Measurements from ENCODE around the gene TNNC1.

The TNNC1 gene

GRCh38 chr3:52456800-52457183 is 3.0 kb upstream of the TNNC1 start:
- no peak for DNase-seq

GRCh38 chr3:52456169-52456799 is 2.4 kb upstream of the TNNC1 start:
- no peak for DNase-seq

DNA sequence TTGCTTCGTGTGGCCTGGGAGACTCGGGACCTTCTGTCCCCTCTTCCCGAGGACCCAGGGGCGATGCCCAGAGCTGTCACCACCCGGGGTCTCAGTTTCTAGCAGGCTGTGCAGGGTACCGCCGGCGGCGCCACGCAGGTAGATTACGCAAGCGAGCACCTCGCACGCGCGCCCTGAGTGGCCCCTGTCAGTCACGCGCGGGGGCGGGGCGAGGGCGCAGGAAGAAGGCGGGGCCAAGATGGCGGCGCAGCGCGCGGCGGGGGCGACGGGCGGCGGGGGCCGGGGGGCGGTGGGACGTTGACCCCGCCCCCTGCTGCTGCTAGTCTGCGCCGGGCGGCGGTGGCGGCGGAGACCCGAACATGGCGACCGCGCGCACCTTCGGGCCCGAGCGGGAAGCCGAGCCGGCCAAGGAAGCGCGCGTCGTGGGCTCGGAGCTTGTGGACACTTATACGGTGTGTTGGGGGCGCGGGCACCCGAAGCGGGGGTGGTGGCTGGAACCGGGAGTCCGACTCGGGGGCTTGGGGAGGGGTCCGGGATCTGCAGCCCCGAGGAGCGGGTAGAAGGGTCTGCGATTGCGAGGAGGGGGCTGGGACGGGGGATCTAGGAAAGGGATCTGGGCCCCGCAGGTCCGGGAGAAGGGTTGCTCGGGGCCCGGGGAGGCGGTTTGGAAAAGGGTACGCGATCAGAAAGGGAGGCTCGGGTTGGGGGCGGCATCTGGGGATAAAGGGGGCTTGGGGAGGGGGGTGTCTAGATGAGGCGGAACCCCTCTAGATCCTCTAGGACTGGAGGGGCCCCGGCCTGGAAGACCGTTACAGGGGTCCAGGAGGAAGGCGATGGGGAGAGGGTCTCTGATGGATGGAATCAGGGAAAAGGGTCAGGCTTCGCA is 1.7 kb upstream of the TNNC1 start, which contains the start of gene NISCH:
NISCH (plus strand) TSS at position 322 of the 886 bp plus-strand sequence; CDS start at position 360, 38 bp downstream.
- peak; percentile 99 for DNase-seq

DNA sequence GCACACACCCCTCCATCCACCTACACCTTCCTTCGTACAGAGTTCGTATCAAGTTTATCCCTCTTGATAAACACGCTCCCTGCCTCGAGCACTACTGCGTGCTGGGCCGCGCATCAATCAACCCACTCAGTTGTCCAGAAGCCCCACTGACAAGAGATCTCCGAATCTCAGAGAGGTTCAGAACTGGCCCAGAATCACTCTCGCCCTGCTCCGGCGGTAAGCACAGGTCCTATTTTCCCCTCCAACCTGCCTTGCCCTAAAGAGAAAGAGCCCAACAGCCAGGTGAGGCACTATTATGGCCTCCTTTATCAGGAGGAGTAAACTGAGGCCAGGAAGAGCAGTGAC is 1.1 kb upstream of the TNNC1 start:
- DNase-seq, result no peak

- no peak for DNase-seq
Observed at GRCh38 chr3:52454250-52454937, 553 bp upstream of the TNNC1 start.

- DNase-seq, result no peak
Observed at GRCh38 chr3:52452570-52453221, 1.1 kb downstream of the TNNC1 start.

DNA sequence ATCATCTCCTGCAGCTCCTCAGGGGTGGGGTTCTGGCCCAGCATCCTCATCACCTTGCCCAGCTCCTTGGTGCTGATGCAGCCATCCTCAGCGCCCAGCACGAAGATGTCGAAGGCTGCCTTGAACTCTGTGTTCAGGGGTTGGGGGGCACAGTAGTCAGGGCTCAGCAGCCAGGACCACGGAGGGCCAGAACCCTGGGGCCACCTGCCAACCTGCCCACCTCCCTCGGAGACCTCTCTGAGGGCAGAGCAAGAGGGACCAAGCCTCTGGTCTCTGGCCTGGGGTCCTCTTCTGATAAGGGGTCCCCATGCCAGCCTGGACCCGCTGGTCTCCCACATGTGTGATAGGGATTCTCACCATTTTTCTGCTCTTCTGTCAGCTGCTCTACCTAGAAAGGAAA is 1.7 kb downstream of the TNNC1 start:
- no peak for DNase-seq

GRCh38 chr3:52451237-52452083 is 2.4 kb downstream of the TNNC1 start:
- no peak for DNase-seq

DNA sequence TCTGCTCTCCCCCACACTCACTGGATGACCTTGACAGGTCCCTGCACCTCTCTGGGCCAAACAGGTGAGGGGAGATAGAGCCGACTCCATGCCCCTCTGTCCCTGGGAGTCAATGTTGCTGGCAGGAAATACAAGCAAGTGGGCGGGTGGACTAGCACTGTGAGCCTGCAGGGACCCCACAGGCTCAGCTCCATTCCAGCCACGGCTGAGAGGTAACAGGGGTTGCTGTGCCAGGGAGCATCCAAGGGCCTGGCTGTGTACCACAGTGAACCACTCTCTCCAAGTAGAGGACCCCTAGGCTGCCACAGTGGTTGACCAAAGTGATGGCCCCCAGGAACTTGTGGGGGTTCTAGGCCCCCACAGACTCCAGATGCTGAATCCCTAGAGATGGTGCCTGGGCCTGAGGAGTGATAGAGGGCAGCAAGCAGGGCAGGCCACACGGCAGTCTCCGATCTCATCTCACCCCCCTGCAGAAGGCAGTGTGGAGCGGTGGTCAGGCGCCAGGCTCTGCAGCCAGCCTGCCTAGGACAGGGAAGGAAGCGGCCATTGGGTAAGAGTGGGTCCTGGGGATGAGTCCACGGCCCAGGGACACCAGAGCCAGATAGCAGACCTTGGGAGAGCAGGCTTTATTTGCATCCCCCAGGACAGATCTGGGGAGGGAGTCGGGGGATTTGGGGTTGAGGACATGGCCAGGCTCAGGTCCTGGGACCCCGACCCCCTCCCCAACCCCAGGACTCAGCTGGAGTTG is 3.2 kb downstream of the TNNC1 start:
- DNase-seq, result no peak

DNA sequence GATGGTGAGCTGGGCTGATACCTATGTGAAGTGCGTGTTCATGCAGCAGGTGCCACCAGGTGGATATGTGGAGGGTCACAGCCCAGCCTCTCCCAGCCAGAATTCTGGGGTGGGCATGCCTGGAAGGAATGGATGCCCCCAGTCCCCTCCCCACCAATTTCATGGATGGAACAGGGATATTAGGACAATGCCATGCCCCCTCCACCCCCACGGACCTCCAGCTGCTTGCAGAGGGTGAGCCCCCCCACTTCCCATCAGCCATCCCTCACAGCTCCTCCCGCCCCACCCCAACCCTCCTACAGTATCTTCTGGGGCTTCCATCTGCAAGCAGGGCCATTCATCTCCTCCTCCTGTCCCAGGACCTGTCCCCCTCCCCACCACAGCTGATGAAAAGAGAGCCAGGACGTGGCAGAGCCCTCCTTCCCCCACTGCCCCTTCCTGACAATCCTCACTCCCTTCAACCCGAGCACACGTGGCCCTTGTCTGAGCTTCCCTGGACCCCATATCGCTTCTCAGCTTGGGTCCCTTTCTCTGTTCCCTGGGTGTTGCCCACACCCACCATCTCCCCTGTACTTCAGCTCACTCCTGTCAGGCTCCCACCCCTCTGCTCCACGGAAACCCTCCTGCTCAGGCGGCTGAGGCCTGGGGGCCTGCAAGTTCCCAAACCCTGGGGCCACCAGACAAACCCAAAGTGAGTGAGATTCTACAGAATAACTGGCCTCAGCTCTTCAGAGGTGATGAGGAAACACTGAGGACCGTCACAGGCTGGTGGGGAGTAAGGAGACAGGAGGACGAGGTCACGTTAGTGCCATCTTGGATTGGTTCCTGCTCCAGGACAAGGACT is 6.1 kb downstream of the TNNC1 start:
- no peak for DNase-seq

DNA sequence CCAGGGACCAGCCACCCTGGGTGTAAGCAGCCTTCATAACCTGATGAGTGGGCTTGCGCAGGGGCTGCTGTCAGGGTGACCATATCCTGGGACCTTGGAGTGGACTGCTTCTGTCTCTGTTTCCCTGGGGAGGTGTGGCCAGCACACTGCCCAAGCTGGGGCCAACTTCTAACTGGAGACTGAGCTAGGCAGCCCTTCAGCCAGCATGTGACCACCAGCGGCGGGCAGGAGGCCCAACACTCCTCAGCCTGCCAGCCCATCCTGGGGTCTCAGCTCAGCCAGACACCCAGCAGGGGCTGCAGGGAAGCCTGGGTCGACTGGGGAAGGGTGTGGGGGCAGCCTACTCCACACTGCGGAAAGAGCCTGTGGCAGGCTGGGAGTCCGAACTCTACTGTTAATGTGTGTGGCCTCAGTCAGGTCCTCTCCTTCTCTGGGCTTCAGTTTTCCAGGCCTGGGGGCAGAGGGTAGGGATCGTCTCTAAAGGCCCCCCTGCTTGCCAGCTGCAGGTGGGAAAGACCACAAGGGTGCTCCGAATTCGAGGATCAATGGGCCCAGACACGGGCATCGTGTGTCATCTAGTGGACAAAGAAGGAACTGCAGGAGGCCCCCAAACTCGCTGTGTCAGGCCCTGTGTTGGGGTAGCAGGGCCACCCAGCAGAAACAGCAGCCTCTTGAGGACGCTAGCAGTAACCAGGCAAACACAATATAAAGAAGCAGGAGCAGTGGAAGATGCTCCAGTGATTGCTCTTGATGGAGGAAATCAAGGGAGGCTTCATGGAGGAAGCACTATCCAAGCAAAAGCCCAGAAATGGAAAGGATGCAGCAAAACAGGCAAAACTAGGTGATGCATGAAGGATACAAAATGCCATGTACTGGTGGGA is 7.0 kb downstream of the TNNC1 start:
- peak; percentile 68 for DNase-seq

- DNase-seq, result no peak
Observed at GRCh38 chr3:52446042-52446441, 7.8 kb downstream of the TNNC1 start.

DNA sequence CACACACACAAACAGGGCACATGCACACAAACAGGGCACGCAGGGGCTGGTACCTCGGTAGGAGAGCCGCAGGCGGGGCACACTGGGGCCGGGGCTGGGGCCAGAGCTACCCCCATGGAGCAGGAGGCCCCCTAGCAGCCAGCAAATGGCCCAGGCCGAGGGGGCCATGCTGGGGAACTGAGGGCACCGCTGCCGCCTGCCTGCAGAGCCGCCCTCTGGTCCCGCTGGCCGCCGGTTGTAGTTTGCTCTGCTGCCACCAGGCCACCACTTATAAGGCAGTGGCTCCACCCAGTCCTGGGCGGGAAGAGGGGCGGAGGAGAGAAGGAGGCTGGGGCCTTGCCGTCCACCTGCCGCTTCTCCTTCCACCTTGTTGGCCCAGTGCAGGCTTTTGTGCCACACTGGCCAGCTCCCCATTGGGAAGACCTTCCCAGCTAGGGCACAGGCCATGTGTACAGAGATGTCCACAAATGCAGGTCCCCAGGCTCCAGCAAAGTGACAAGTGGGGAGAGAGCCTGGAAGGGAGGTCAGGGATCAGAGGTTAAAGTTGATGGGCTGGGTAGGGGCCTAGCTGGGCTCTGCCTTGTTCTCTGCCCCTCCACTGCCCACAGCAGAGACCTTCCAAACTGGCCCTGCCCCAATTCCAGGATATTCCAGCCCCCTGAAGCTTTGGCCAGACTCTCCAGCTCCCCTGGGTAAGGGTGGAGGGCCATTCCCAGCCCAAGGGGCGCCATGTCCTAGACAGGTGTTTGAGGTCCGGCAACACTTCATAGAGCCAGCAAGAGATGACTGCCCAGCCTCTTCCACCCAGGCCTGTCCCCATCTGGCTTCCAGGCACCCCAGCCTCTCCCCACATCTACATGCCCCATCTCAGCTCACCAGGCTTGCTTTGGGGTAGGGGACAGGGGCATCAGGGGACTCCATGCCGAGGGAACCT is 8.7 kb downstream of the TNNC1 start, which contains the start of gene SEMA3G:
SEMA3G (minus strand) TSS at position 244 of the 934 bp plus-strand sequence; CDS start at position 168, 76 bp downstream.
- peak; percentile 43 for DNase-seq

- no peak for DNase-seq
Observed at GRCh38 chr3:52443791-52444687, 9.8 kb downstream of the TNNC1 start.

- DNase-seq, result no peak
Observed at GRCh38 chr3:52443268-52443610, 10.6 kb downstream of the TNNC1 start.

DNA sequence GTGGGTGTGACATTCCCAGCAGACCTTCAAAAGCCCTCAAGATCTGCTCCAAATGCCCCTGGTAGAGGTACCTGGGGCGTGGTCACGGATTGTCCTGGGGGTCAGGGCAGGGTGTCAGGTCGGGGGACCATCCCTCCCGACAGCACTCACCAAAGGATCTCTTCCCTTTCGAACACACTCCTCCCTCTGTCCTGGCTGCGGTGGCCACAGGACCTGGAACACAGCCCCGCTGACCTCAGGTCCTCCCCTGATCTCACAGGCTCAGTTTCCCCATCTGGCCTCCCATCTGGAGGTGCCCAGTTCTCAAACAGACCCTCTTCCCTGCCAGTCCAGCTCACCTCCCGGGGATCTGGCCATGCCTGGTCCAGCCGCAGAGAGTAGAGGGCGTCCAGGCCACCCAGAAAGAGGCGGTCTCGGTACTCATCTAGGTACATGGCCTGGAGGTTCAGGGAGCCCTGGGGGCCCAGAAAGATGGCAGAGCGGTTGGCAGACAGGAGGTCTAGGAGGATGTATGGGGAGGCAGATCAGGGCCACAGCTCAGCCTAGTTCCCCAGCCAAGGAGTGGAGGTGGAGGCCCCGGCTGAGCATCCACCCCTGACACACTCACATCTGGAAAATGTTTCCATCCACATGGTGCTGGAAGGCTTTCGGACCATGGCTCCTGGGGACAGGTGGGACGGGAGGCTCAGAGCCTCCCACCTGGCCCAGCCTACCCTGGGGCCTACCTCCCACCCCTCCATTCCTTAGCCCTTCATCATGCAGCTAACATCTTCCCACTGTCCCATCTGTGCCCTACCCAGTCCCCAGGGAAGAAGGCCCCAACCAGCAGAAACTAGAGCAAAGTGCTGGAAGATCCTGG is 11.2 kb downstream of the TNNC1 start:
- no peak for DNase-seq
